Ascending aorta (tissue), 2 donors: ENCODE measurements around the gene KIF25. TPM values are rescaled to one million over a fixed set of nuclear protein-coding genes. Genes with fewer than 3 reads are reported as not detected.

Experiments used
- DNase-seq, 2 donors: peaks; one replicate each; pipeline ENCODE4 v3.0.0-alpha.2; 2019; ENCODE audit warnings: low spot score in 2 of 2
- H3K27ac ChIP-seq, 2 donors: fragments of 200-600 bp; sonication (generic); one replicate each; pipeline ENCODE4 v1.5.1; 2016 to 2017; ENCODE audit warnings: mild to moderate bottlenecking in 1 of 2
- H3K27me3 ChIP-seq: fragments of 200-600 bp; sonication (generic); one replicate; pipeline ENCODE4 v1.5.1; 2017
- H3K36me3 ChIP-seq, 2 donors: fragments of 200-600 bp; sonication (generic); one replicate each; pipeline ENCODE4 v1.5.1; 2016
- H3K4me1 ChIP-seq, 2 donors: fragments of 200-600 bp; sonication (generic); one replicate each; pipeline ENCODE4 v1.5.1; 2016 to 2017; ENCODE audit warnings: mild to moderate bottlenecking in 1 of 2
- H3K4me3 ChIP-seq, 2 donors: fragments of 200-600 bp; sonication (generic); one replicate each; pipeline ENCODE4 v1.5.1; 2016 to 2017; ENCODE audit warnings: mild to moderate bottlenecking in 1 of 2
- H3K9me3 ChIP-seq, 2 donors: fragments of 200-600 bp; sonication (generic); one replicate each; pipeline ENCODE4 v1.5.1; 2016
- intact Hi-C: fragments of 100-400 bp; cut with DNase I; formaldehyde crosslinking; loops from one replicate; pipeline ENCODE4 v1.15.1; 2023
- total RNA-seq: library from RNA; depleted of rRNA; stranded (reverse); fragments of >200 nt; gene quantifications from one replicate; pipeline ENCODE4 v1.1.0, GENCODE V29; 2016
- TF ChIP-seq, protein P1 (sequence below), 3 experiments: fragments of 200-600 bp in 2 of 3; fragments of 450-650 bp in 1 of 3; sonication (generic) in 2 of 3; IDR thresholded peaks; one replicate each; pipeline ENCODE4 v1.5.1; 2016 to 2019; ENCODE audit warnings: antibody characterized with exemption in 3 of 3, mild to moderate bottlenecking in 1 of 3, moderate library complexity in 1 of 3

Gene KIF25
- total RNA-seq, 1 donor from 2014 or later: not detected

DNA sequence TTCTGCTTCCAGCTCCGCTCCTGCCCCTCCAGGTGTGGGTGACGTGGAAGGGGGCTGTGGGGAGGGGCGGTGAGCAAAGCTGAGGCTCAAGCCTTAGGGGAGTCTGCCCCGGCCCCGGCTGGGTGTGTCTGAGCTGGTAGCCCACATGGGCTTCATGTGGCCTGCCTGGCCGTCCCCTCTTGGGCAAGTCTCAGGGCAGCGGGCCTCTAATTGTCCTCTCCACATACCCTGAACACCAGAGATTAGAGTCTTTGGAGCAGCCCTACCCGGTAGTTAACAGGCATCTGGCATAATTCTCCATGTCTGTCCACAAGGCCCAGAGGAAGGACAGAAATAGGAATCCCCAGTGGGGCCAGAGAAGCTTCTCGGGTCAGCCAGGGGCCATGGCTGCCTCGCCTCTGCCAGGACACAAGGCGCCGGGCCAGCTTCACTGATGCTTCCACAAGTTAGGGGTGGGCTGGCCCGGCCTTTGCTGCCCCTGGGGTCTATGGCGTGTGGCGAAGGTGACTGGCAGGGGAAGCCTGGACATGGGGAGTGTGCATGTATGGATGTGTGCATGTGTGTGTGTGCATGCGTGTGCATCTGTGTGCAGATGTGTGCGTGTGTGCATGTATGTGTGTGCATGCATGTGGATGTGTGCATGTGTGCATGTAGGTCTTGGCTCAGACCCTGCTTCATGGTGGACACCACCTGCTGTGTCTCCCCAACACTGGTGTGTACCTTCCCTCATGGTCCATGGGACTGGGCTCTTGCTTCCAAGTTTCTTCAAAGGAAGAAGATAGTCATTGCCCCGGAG lies 57.5 kb downstream of the KIF25 start:
- TF ChIP-seq, protein P1, sequence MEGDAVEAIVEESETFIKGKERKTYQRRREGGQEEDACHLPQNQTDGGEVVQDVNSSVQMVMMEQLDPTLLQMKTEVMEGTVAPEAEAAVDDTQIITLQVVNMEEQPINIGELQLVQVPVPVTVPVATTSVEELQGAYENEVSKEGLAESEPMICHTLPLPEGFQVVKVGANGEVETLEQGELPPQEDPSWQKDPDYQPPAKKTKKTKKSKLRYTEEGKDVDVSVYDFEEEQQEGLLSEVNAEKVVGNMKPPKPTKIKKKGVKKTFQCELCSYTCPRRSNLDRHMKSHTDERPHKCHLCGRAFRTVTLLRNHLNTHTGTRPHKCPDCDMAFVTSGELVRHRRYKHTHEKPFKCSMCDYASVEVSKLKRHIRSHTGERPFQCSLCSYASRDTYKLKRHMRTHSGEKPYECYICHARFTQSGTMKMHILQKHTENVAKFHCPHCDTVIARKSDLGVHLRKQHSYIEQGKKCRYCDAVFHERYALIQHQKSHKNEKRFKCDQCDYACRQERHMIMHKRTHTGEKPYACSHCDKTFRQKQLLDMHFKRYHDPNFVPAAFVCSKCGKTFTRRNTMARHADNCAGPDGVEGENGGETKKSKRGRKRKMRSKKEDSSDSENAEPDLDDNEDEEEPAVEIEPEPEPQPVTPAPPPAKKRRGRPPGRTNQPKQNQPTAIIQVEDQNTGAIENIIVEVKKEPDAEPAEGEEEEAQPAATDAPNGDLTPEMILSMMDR (IDR thresholded peaks at IDR 0.05): no peak
- no peak overlapping the region for H3K27ac ChIP-seq
- no peaks in the 10 kb centered on the region for H3K36me3 ChIP-seq
- no peak for DNase-seq
- H3K9me3 ChIP-seq: no peaks in the 10 kb centered on the region
- no peak overlapping the region for H3K4me3 ChIP-seq
- intact Hi-C loops: loop anchor here (10.0 kb wide), 1 partner anchor 220 kb away; no protein-coding TSS in a partner anchor
- no peaks in the 10 kb centered on the region for H3K27me3 ChIP-seq
- peaks cover 0 to 6% of the 10 kb centered on the region in 2 donors for H3K4me1 ChIP-seq

DNA sequence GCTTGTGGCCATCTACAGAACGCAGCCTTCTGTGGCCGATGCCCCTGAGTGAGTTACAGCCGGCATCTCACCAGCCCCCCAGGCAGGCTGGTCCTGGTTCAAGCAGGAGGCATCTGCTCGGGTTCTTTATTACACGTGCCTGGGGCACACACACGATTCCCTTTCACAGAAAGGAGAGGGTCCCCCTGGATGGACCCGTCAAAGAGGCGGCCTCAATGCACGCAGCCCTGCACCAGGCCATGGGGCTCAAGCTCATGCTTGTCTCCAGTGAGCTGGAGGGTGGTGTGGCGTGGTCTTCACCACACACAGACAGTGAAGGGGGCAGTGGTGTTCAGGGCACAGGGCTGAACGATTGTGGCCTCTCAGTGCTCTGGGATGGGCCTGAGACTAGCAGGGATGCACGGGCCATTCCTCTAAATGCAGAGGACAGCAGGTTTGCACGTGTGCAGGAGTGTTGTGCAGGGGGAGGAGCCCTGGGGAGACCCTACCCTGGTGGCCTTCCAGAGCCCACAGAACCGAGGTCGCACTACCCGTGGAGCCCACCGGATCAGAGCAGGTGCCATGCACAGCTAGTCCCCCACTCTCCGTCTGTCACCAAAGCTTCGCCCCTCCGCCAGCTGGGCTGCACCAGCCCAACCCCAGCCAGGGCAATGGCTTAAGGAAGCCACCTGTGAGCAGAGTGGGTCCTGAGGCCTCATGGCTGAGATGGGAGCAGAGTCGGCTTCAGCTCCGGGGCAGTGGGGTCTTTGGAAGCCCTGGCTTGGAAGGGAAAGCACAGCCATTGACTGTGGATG lies 58.4 kb downstream of the KIF25 start:
- H3K27me3 ChIP-seq: no peaks in the 10 kb centered on the region
- H3K27ac ChIP-seq: no peak overlapping the region
- TF ChIP-seq, protein P1 (IDR thresholded peaks at IDR 0.05): no peak
- H3K4me3 ChIP-seq: no peak overlapping the region
- no peaks in the 10 kb centered on the region for H3K36me3 ChIP-seq
- no peak for DNase-seq
- H3K4me1 ChIP-seq: peaks cover 0 to 6% of the 10 kb centered on the region in 2 donors
- H3K9me3 ChIP-seq: no peaks in the 10 kb centered on the region
- intact Hi-C loops: loop anchor here (10.0 kb wide), 1 partner anchor 219 kb away; no protein-coding TSS in a partner anchor

DNA sequence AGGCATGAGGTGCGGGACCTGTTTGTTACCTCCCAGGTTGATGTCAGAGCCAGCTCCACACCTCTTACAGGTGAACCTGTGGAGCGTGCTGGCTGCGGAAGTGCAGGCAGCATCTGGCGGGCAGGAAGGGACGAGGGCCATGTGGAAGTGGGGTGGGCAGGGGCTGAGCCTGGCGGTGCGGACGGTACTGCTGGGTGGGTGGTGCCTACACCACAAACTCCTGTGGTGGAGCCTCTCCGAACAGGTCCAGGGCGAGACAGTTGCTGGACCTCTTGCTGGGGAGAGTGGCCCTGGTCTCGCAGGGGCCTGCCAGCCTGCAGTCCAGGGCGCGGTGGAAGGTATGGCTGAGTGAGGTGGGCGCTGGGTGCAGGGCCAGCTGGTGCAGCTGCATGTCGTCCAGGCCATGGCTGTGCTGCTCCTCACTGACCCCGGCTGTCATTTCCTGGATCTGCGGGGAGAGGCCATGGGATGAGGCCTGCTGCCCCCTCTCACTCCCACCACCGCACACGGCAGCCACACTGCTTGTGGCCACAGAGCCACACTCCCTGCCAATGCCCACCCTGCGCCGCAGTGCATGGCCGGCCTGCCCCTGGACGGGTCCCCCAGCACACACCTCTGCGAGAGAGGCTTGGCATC lies 59.5 kb downstream of the KIF25 start:
- Histone ChIP-seq H3K4me1 (peaks cover 0 to 6% of the 10 kb centered on the region in 2 donors), H3K27me3 (no peaks in the 10 kb centered on the region), H3K36me3 (no peaks in the 10 kb centered on the region), H3K9me3 (no peaks in the 10 kb centered on the region), H3K4me3 (no peak overlapping the region), H3K27ac (no peak overlapping the region)
- intact Hi-C loops: loop anchor here (10.0 kb wide), 1 partner anchor 218 kb away; no protein-coding TSS in a partner anchor
- no peak for DNase-seq
- TF ChIP-seq, protein P1 (IDR thresholded peaks at IDR 0.05): no peak

DNA sequence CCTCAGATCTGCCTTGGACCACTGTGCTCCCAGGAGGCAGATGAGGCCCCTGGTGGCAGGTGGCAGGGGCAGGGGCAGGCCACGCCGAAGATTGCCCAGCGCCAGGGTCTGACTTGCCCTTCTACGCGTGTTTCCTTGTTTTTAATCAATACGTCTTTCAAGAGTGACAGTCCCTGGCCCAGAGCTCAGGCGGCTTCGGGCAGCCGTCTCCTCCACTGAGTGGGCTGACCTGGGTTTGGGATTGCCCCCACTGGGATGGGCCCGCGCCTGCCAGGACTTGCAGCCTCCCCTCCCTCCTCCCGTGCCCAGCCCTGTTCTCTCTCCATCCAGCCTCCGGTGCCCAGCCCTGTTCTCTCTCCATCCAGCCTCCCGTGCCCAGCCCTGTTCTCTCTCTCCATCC lies 60.4 kb downstream of the KIF25 start:
- Histone ChIP-seq H3K9me3 (no peaks in the 10 kb centered on the region), H3K4me3 (no peak overlapping the region), H3K27me3 (no peaks in the 10 kb centered on the region), H3K36me3 (no peaks in the 10 kb centered on the region), H3K4me1 (peaks cover 0 to 6% of the 10 kb centered on the region in 2 donors), H3K27ac (no peak overlapping the region)
- no peak for DNase-seq
- TF ChIP-seq, protein P1 (IDR thresholded peaks at IDR 0.05): no peak
- intact Hi-C loops: loop anchor here (10.0 kb wide), 1 partner anchor 217 kb away; no protein-coding TSS in a partner anchor

DNA sequence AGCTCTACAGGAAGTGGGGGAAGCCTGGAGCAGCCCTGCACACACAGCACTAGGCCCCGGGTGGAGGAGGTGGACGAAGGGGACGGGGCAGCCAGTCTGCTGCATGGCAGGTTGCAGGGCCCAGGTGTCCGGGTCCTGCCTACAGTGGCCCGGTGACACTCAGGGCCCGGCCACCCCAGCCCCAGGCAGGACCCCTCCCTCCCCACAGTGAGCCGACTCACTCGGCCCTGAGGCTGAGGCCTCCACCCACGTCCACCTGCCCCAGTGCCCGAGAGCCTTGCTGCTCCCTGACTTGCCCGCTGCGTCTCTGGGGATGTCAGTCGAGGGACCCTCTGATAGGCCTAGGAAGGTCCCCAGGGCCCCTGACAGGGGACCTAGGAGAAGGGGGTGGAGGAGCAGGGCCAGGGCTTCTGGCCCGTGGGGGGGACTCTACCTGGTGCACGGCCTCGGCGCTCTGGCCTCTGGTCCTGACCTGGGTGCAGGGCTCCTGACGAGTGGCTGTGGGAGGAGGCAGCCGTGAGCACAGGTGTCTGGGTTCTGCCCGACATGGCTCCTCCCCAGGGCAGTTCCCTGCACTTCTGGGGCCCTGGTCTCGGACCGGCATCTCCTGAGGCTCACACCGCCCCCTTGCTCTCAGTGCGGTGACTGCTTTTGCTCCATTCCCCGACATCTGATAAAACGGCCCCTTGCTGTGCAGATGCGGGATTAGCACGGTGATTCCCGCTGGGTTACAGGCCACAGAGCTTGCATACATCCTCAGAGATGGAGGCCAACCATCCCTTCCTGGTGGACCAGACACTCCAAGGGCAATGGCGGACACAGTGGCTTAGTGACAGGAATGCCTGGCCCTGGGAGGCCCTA lies 61.5 kb downstream of the KIF25 start:
- H3K36me3 ChIP-seq: no peaks in the 10 kb centered on the region
- no peak for DNase-seq
- TF ChIP-seq, protein P1 (IDR thresholded peaks at IDR 0.05): no peak
- H3K4me1 ChIP-seq: peaks cover 0 to 6% of the 10 kb centered on the region in 2 donors
- H3K4me3 ChIP-seq: no peak overlapping the region
- no peaks in the 10 kb centered on the region for H3K27me3 ChIP-seq
- intact Hi-C loops: loop anchor here (10.0 kb wide), 1 partner anchor 216 kb away; no protein-coding TSS in a partner anchor
- no peak overlapping the region for H3K27ac ChIP-seq
- no peaks in the 10 kb centered on the region for H3K9me3 ChIP-seq
